Keratinocyte (primary cell): ENCODE data around the gene CDS2.

Experiments
- EZH2 ChIP-seq: IDR thresholded peaks from one replicate; pipeline ENCODE4 v1.6.1; 2012; ENCODE audit warnings: inconsistent platforms, mild to moderate bottlenecking, low read length, moderate library complexity
- TF ChIP-seq, protein P1 (sequence below), 3 experiments: IDR thresholded peaks in 1 of 3; conservative IDR thresholded peaks in 1 of 3; optimal IDR thresholded peaks in 1 of 3; 2 replicates in 2 of 3; 3 replicates in 1 of 3; pipeline versions ENCODE3 to v1.5.1; 2011; ENCODE audit warnings: low read length in 3 of 3, mild to moderate bottlenecking in 3 of 3, moderate library complexity in 2 of 3, control low read depth in 1 of 3, inconsistent platforms in 1 of 3; ENCODE audit not compliant: insufficient read depth in 2 of 3; ENCODE audit errors: extremely low read depth in 1 of 3

DNA sequence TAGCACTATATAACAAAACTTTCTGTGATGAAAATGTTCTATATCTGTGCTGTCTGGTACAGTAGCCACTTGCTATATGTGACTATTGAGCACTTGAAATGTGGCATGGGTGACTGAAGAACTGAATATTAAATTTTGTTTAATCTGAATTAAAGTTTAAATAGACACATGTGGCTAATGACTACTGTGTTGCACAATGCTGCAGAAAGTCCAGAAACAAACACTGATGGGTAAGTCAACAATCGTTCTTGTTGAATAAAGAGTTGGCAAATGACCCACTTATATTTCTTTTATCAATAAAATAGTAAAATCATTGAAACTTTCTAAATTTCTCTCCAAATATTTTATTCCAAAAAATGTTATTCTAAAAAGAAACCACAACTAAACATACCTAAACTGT, 108.2 kb downstream of the CDS2 start:
- TF ChIP-seq EZH2: no peak
- TF ChIP-seq, protein P1, sequence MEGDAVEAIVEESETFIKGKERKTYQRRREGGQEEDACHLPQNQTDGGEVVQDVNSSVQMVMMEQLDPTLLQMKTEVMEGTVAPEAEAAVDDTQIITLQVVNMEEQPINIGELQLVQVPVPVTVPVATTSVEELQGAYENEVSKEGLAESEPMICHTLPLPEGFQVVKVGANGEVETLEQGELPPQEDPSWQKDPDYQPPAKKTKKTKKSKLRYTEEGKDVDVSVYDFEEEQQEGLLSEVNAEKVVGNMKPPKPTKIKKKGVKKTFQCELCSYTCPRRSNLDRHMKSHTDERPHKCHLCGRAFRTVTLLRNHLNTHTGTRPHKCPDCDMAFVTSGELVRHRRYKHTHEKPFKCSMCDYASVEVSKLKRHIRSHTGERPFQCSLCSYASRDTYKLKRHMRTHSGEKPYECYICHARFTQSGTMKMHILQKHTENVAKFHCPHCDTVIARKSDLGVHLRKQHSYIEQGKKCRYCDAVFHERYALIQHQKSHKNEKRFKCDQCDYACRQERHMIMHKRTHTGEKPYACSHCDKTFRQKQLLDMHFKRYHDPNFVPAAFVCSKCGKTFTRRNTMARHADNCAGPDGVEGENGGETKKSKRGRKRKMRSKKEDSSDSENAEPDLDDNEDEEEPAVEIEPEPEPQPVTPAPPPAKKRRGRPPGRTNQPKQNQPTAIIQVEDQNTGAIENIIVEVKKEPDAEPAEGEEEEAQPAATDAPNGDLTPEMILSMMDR (optimal IDR thresholded peaks at IDR 0.05 in 1 of 3, IDR thresholded peaks at IDR 0.05 in 1 of 3, conservative IDR thresholded peaks at IDR 0.05 in 1 of 3; ENCODE audit: extremely low read depth in 1 of 3, insufficient read depth in 2 of 3, low read length in 3 of 3): no peak
